HepG2 (cell line): Measurements from ENCODE around the gene KRTAP5-6. TPM values are rescaled to one million over a fixed set of nuclear protein-coding genes. Genes with fewer than 3 reads are reported as not detected.
A peak's percentile ranks its signal among the peaks of the same experiment; 100 is the strongest.

ENCODE experiments used
- CEBPG ChIP-seq: IDR thresholded peaks from 2 replicates; pipeline ENCODE4 v1.6.1; 2016
- EEA1 ChIP-seq: sonication (generic); formaldehyde crosslinking; IDR thresholded peaks from 2 replicates; pipeline ENCODE4 v1.5.1; 2020; ENCODE audit warnings: mild to moderate bottlenecking, missing genetic modification reagents, borderline replicate concordance
- GATA4 ChIP-seq: sonication (generic); IDR thresholded peaks from 2 replicates; pipeline ENCODE4 v1.6.1; 2016; ENCODE audit warnings: antibody characterized with exemption, low read depth, borderline replicate concordance
- HES4 ChIP-seq: sonication (generic); formaldehyde crosslinking; IDR thresholded peaks from 2 replicates; pipeline ENCODE4 v1.9.0; 2021; ENCODE audit warnings: mild to moderate bottlenecking, missing genetic modification reagents, borderline replicate concordance
- HNRNPUL1 ChIP-seq: fragments of 200-400 bp; formaldehyde crosslinking; IDR thresholded peaks from 2 replicates; pipeline ENCODE4 v1.6.1; 2017; ENCODE audit warnings: low read depth, mild to moderate bottlenecking, low read length, moderate library complexity
- IKZF4 ChIP-seq: sonication (generic); formaldehyde crosslinking; IDR thresholded peaks from 2 replicates; pipeline ENCODE4 v1.5.1; 2020; ENCODE audit warnings: borderline replicate concordance, mild to moderate bottlenecking, low read depth, missing genetic modification reagents; ENCODE audit errors: not compliant biosample characterization
- IRF1 ChIP-seq: sonication (generic); formaldehyde crosslinking; IDR thresholded peaks from 2 replicates; pipeline ENCODE4 v1.4.0; 2020; ENCODE audit warnings: low read depth, mild to moderate bottlenecking, missing genetic modification reagents
- IRF9 ChIP-seq: sonication (generic); formaldehyde crosslinking; IDR thresholded peaks from 2 replicates; pipeline ENCODE4 v1.8.0; 2022; ENCODE audit warnings: missing genetic modification reagents, mild to moderate bottlenecking, borderline replicate concordance
- MTA3 ChIP-seq: sonication (generic); formaldehyde crosslinking; IDR thresholded peaks from 2 replicates; pipeline ENCODE4 v1.4.0; 2020; ENCODE audit warnings: missing genetic modification reagents
- PRMT3 ChIP-seq: sonication (generic); formaldehyde crosslinking; IDR thresholded peaks from 2 replicates; pipeline ENCODE4 v1.8.1; 2022; ENCODE audit warnings: low read depth, mild to moderate bottlenecking, moderate library complexity, missing genetic modification reagents, borderline replicate concordance
- PTBP1 ChIP-seq: fragments of 200-400 bp; formaldehyde crosslinking; IDR thresholded peaks from 2 replicates; pipeline ENCODE4 v1.6.1; 2018; ENCODE audit warnings: low read length, low read depth; ENCODE audit not compliant: poor library complexity, severe bottlenecking
- RFX1 ChIP-seq: fragments of 450-650 bp; IDR thresholded peaks from 2 replicates; pipeline ENCODE4 v1.6.1; 2017
- TBP ChIP-seq: sonication (generic); formaldehyde crosslinking; IDR thresholded peaks from 2 replicates; pipeline ENCODE4 v1.5.0; 2020; ENCODE audit warnings: missing genetic modification reagents
- U2AF2 ChIP-seq: fragments of 200-400 bp; formaldehyde crosslinking; IDR thresholded peaks from 2 replicates; pipeline ENCODE4 v1.6.1; 2017; ENCODE audit warnings: low read depth, mild to moderate bottlenecking, low read length
- ZNF430 ChIP-seq: sonication (generic); formaldehyde crosslinking; IDR thresholded peaks from 2 replicates; pipeline ENCODE4 v1.9.0; 2021; ENCODE audit warnings: mild to moderate bottlenecking, missing genetic modification reagents
- ZNF569 ChIP-seq: sonication (generic); formaldehyde crosslinking; IDR thresholded peaks from 2 replicates; pipeline ENCODE4 v1.5.0; 2020; ENCODE audit warnings: mild to moderate bottlenecking, missing genetic modification reagents, moderate library complexity, borderline replicate concordance
- ZNF570 ChIP-seq: sonication (generic); formaldehyde crosslinking; IDR thresholded peaks from 2 replicates; pipeline ENCODE4 v1.4.0; 2020; ENCODE audit warnings: mild to moderate bottlenecking, missing genetic modification reagents, borderline replicate concordance
- ZNF670 ChIP-seq: sonication (generic); formaldehyde crosslinking; IDR thresholded peaks from 2 replicates; pipeline ENCODE4 v1.8.0; 2022; ENCODE audit warnings: mild to moderate bottlenecking, missing genetic modification reagents, borderline replicate concordance
- polyA plus RNA-seq, 8 experiments: library from polyadenylated mRNA; depleted of rRNA in 3 of 8; stranded (reverse) in 7 of 8; unstranded in 1 of 8; fragments of >200 nt; fragmentation: Illumina TruSeq in 4 of 8; extraction: Trizol in 4 of 8; gene quantifications; 2 replicates each; pipeline versions ENCODE4 v1.2.1 to v1.2.3, GENCODE V29; 2011 to 2016; ENCODE audit warnings: low read depth in 4 of 8, missing spikeins in 1 of 8, mixed read lengths in 1 of 8; ENCODE audit not compliant: insufficient read depth in 1 of 8
- total RNA-seq, 5 experiments: library from RNA; depleted of rRNA; stranded (reverse); fragments of >200 nt; fragmentation: Illumina TruSeq; extraction: Trizol; gene quantifications; 2 replicates each; pipeline ENCODE4 v1.2.3, GENCODE V29; 2016; ENCODE audit warnings: low read depth in 1 of 5
- TF ChIP-seq, protein P1 (sequence below): sonication (generic); formaldehyde crosslinking; IDR thresholded peaks from 2 replicates; pipeline ENCODE4 v1.4.0; 2020; ENCODE audit warnings: mild to moderate bottlenecking, missing genetic modification reagents
- TF ChIP-seq, protein P2 (sequence below): sonication (generic); formaldehyde crosslinking; IDR thresholded peaks from 2 replicates; pipeline ENCODE4 v1.8.0; 2022; ENCODE audit warnings: missing genetic modification reagents, mild to moderate bottlenecking, moderate library complexity, borderline replicate concordance

The KRTAP5-6 gene
- total and polyA plus RNA-seq, 2 of the 13 experiments (the other 11 are each of a cell fraction or from before 2014, with no cell fraction given) = not detected

- TF ChIP-seq IRF1 (no peak), TBP (CRISPR knock-in tag) (no peak), PTBP1 (no peak), ZNF570 (no peak), GATA4 (peak; percentile 90), IRF9 (CRISPR knock-in tag) (no peak), MTA3 (CRISPR knock-in tag) (no peak), U2AF2 (no peak), HNRNPUL1 (no peak), IKZF4 (CRISPR knock-in tag) (peak; percentile 20), EEA1 (no peak), PRMT3 (CRISPR knock-in tag) (no peak), CEBPG (0 out of 2 replicates have a peak, but pooled peaks have one; percentile 17), ZNF430 (no peak), ZNF569 (CRISPR knock-in tag) (no peak), RFX1 (no peak), HES4 (CRISPR knock-in tag) (no peak), ZNF670 (CRISPR knock-in tag) (0 out of 2 replicates have a peak, but pooled peaks have one; percentile 18)
- TF ChIP-seq, protein P1, sequence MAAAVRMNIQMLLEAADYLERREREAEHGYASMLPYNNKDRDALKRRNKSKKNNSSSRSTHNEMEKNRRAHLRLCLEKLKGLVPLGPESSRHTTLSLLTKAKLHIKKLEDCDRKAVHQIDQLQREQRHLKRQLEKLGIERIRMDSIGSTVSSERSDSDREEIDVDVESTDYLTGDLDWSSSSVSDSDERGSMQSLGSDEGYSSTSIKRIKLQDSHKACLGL = no peak
- TF ChIP-seq, protein P2, sequence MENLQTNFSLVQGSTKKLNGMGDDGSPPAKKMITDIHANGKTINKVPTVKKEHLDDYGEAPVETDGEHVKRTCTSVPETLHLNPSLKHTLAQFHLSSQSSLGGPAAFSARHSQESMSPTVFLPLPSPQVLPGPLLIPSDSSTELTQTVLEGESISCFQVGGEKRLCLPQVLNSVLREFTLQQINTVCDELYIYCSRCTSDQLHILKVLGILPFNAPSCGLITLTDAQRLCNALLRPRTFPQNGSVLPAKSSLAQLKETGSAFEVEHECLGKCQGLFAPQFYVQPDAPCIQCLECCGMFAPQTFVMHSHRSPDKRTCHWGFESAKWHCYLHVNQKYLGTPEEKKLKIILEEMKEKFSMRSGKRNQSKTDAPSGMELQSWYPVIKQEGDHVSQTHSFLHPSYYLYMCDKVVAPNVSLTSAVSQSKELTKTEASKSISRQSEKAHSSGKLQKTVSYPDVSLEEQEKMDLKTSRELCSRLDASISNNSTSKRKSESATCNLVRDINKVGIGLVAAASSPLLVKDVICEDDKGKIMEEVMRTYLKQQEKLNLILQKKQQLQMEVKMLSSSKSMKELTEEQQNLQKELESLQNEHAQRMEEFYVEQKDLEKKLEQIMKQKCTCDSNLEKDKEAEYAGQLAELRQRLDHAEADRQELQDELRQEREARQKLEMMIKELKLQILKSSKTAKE (CRISPR knock-in tag) = peak; percentile 91
These were observed 42.4 kb upstream of the KRTAP5-6 start (continued) for GRCh38 chr11:1654388-1655167.
